ENCODE measurements around the gene CEMP1. TPM values are rescaled to one million over a fixed set of nuclear protein-coding genes. Genes with fewer than 3 reads are reported as not detected.

The CEMP1 gene
- total RNA-seq, 6 donors from 2014 or later = 0.91 to 17.0 (median 5.4) TPM

DNA sequence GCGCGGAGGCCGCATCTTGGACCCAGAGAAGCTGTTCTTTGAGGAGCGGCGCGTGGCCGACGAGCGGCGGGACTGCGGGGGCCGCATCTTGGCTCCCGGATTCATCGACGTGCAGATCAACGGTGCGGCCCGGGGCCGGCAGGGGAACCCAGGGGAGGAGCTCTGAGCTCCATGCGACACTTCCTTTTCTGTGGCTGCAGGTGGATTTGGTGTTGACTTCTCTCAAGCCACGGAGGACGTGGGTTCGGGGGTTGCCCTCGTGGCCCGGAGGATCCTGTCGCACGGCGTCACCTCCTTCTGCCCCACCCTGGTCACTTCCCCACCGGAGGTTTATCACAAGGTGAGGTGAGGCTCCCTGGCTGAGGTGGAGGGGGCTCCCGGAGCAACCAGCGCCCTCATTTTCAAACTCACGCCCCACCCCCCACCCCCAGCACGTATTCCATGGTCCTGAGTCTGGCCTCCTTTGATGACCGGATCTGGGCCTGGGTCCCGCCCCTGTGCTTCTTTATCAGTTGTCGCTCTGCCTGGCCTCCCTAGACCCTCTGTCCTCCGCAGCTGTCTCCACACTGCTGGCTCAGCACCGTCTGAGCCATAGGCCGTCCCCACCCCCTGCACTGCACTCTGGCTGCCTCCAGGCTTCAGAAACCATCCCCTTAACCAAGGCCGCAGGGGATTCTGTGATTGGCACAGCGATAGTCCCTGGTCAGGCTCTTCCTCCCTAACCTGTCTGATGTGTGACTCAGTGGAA is 10.2 kb downstream of the CEMP1 start:
- Histone ChIP-seq H3K4me1 (peaks cover 49 to 66% (median 53%) of the 10 kb centered on the region in 4 donors), H3K4me3 (peak overlapping the region; percentile 61 to 91 (median 73)), H3K36me3 (peaks cover 0 to 43% (median 30%) of the 10 kb centered on the region in 4 donors), H3K9me3 (no peaks in the 10 kb centered on the region), H3K27me3 (no peaks in the 10 kb centered on the region), H3K27ac (peak overlapping the region; percentile 48 to 99 (median 90))
- peak; percentile 61 to 90 for DNase-seq
- ATAC-seq (ENCODE audit: low FRiP score in 2 of 2) = peak; percentile 1 to 19
- 29 to 33% methylated on average over 18 to 38 of the region's 41 CpGs for WGBS, 2 donors
- TF ChIP-seq EP300 (IDR thresholded peaks at IDR 0.05) = no peak
- TF ChIP-seq POLR2A (IDR thresholded peaks at IDR 0.05) = no peak
- TF ChIP-seq POLR2AphosphoS5 (IDR thresholded peaks at IDR 0.05) = no peak
- TF ChIP-seq, protein P1, sequence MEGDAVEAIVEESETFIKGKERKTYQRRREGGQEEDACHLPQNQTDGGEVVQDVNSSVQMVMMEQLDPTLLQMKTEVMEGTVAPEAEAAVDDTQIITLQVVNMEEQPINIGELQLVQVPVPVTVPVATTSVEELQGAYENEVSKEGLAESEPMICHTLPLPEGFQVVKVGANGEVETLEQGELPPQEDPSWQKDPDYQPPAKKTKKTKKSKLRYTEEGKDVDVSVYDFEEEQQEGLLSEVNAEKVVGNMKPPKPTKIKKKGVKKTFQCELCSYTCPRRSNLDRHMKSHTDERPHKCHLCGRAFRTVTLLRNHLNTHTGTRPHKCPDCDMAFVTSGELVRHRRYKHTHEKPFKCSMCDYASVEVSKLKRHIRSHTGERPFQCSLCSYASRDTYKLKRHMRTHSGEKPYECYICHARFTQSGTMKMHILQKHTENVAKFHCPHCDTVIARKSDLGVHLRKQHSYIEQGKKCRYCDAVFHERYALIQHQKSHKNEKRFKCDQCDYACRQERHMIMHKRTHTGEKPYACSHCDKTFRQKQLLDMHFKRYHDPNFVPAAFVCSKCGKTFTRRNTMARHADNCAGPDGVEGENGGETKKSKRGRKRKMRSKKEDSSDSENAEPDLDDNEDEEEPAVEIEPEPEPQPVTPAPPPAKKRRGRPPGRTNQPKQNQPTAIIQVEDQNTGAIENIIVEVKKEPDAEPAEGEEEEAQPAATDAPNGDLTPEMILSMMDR (IDR thresholded peaks at IDR 0.05) = no peak

- Histone ChIP-seq H3K9me3 (no peaks in the 10 kb centered on the region), H3K27ac (peak within 1 kb of the TSS; percentile 82 to 99 (median 98)), H3K4me3 (peak within 1 kb of the TSS; percentile 61 to 91 (median 73)), H3K4me1 (peaks cover 56 to 67% (median 57%) of the 10 kb centered on the region in 4 donors), H3K27me3 (no peaks in the 10 kb centered on the region), H3K36me3 (peaks cover 0 to 39% (median 26%) of the 10 kb centered on the region in 4 donors)
- 0 to 2% methylated on average over 9 to 33 of the region's 83 CpGs for WGBS, 2 donors
- ATAC-seq (ENCODE audit: low FRiP score in 2 of 2) = peak; percentile 54 to 85
- TF ChIP-seq POLR2AphosphoS5 (IDR thresholded peaks at IDR 0.05) (peak; percentile 78 to 89), EP300 (IDR thresholded peaks at IDR 0.05) (peak in 1 of 4 donors; percentile 83), POLR2A (IDR thresholded peaks at IDR 0.05) (peak in 1 of 4 donors; percentile 76)
- TF ChIP-seq, protein P1 (IDR thresholded peaks at IDR 0.05) = no peak
- peak; percentile 92 to 99 for DNase-seq
These were observed 11.0 kb downstream of the CEMP1 start, which contains the start of gene AMDHD2 for GRCh38 chr16:2520097-2520783. Gene AMDHD2, plus strand, starts transcription at chr16:2520371. Its CDS starts 88 bp downstream, at chr16:2520459.

- peak overlapping the region; percentile 82 to 99 (median 98) for H3K27ac ChIP-seq
- ATAC-seq (ENCODE audit: low FRiP score in 2 of 2) = no peak
- WGBS, 2 donors = 44 to 74% methylated on average over 19 to 22 of the region's 22 CpGs
- no peaks in the 10 kb centered on the region for H3K9me3 ChIP-seq
- peaks cover 0 to 34% (median 21%) of the 10 kb centered on the region in 4 donors for H3K36me3 ChIP-seq
- peaks cover 60 to 72% (median 61%) of the 10 kb centered on the region in 4 donors for H3K4me1 ChIP-seq
- TF ChIP-seq, protein P1 (IDR thresholded peaks at IDR 0.05) = no peak
- TF ChIP-seq EP300 (IDR thresholded peaks at IDR 0.05) (no peak), POLR2AphosphoS5 (IDR thresholded peaks at IDR 0.05) (no peak), POLR2A (IDR thresholded peaks at IDR 0.05) (no peak)
- peak overlapping the region in 3 of 4 donors; percentile 73 to 91 (median 73) for H3K4me3 ChIP-seq
- DNase-seq = peak; percentile 26 to 89
- H3K27me3 ChIP-seq = no peaks in the 10 kb centered on the region
These were observed 11.5 kb downstream of the CEMP1 start for GRCh38 chr16:2519711-2520080.

GRCh38 chr16:2518823-2519710 is 12.1 kb downstream of the CEMP1 start:
- ATAC-seq (ENCODE audit: low FRiP score in 2 of 2) (no peak), DNase-seq (peak; percentile 37 to 86)
- Histone ChIP-seq H3K4me1 (peaks cover 60 to 73% (median 61%) of the 10 kb centered on the region in 4 donors), H3K9me3 (no peaks in the 10 kb centered on the region), H3K36me3 (peaks cover 0 to 28% (median 15%) of the 10 kb centered on the region in 4 donors), H3K4me3 (peak overlapping the region in 3 of 4 donors; percentile 73 to 91 (median 73)), H3K27ac (peak overlapping the region; percentile 98 to 100 (median 99)), H3K27me3 (no peaks in the 10 kb centered on the region)
- TF ChIP-seq, protein P1 (IDR thresholded peaks at IDR 0.05) = peak in 1 of 6 experiments; percentile 11
- no peak for TF ChIP-seq POLR2AphosphoS5 (IDR thresholded peaks at IDR 0.05)
- TF ChIP-seq POLR2A (IDR thresholded peaks at IDR 0.05) = no peak
- TF ChIP-seq EP300 (IDR thresholded peaks at IDR 0.05) = no peak
- WGBS, 2 donors = 80% methylated on average over 25 to 39 of the region's 39 CpGs
